ENCODE data around the gene CCM2L.

CCM2L gene

GRCh38 chr20:32010101-32010500 is at the start of gene CCM2L:
TSS of gene CCM2L (plus strand) at chr20:32010438. CDS start at chr20:32010455, 17 bp downstream.
- DNase-seq (ENCODE audit: low read depth), result no peak

GRCh38 chr20:31962761-31963160 is 47.5 kb upstream of the CCM2L start:
- no peak for DNase-seq (ENCODE audit: low read depth)

GRCh38 chr20:31963889-31964288 is 46.3 kb upstream of the CCM2L start:
- no peak for DNase-seq (ENCODE audit: low read depth)

- DNase-seq (ENCODE audit: low read depth), result no peak
Measured at GRCh38 chr20:31966991-31967655, 43.1 kb upstream of the CCM2L start.

GRCh38 chr20:31967830-31968249 is 42.4 kb upstream of the CCM2L start, which contains the start of gene XKR7:
TSS of gene XKR7 (plus strand) at chr20:31968151. CDS start at chr20:31968176, 25 bp downstream.
- DNase-seq (ENCODE audit: low read depth), result no peak

- peak; percentile 47 for DNase-seq (ENCODE audit: low read depth)
Measured at GRCh38 chr20:31968291-31969126, 41.7 kb upstream of the CCM2L start.

GRCh38 chr20:31969991-31970390 is 40.2 kb upstream of the CCM2L start:
- DNase-seq (ENCODE audit: low read depth), result no peak

- DNase-seq (ENCODE audit: low read depth), result peak; percentile 23
Measured at GRCh38 chr20:31972471-31973021, 37.7 kb upstream of the CCM2L start.

GRCh38 chr20:31974296-31974695 is 35.9 kb upstream of the CCM2L start:
- no peak for DNase-seq (ENCODE audit: low read depth)

GRCh38 chr20:31974951-31975487 is 35.2 kb upstream of the CCM2L start:
- DNase-seq (ENCODE audit: low read depth), result no peak

GRCh38 chr20:31975874-31976273 is 34.4 kb upstream of the CCM2L start:
- no peak for DNase-seq (ENCODE audit: low read depth)

GRCh38 chr20:31977080-31977479 is 33.2 kb upstream of the CCM2L start:
- no peak for DNase-seq (ENCODE audit: low read depth)

- no peak for DNase-seq (ENCODE audit: low read depth)
Measured at GRCh38 chr20:31979713-31980426, 30.4 kb upstream of the CCM2L start.

GRCh38 chr20:31981784-31982183 is 28.5 kb upstream of the CCM2L start:
- no peak for DNase-seq (ENCODE audit: low read depth)

- no peak for DNase-seq (ENCODE audit: low read depth)
Measured at GRCh38 chr20:31984981-31985471, 25.2 kb upstream of the CCM2L start.

- DNase-seq (ENCODE audit: low read depth), result peak; percentile 12
Measured at GRCh38 chr20:31987744-31988143, 22.5 kb upstream of the CCM2L start.

GRCh38 chr20:31988430-31989015 is 21.7 kb upstream of the CCM2L start:
- no peak for DNase-seq (ENCODE audit: low read depth)

- no peak for DNase-seq (ENCODE audit: low read depth)
Measured at GRCh38 chr20:31989030-31989645, 21.1 kb upstream of the CCM2L start.

- DNase-seq (ENCODE audit: low read depth), result no peak
Measured at GRCh38 chr20:31990641-31991338, 19.4 kb upstream of the CCM2L start.

- no peak for DNase-seq (ENCODE audit: low read depth)
Measured at GRCh38 chr20:31991339-31991705, 18.9 kb upstream of the CCM2L start.

Data from iris pigment epithelial cell (primary cell).